IMR-90 (cell line): ENCODE results near the gene AOPEP. TPM values are rescaled to one million over a fixed set of nuclear protein-coding genes. Genes with fewer than 3 reads are reported as not detected.

Experiments
- ATAC-seq: fragments of 200-7000 bp; cut with Tn5 transposase; 2 replicates; pipeline ENCODE4 v1.9.1; 2020; ENCODE audit warnings: low read depth, mild to moderate bottlenecking, moderate library complexity
- BruUV-seq: library from RNA; stranded (reverse); fragments of 400-500 nt; replicated peaks from 2 replicates; lab custom pipeline; 2021; lab: Mats Ljungman, UMichigan
- CTCF ChIA-PET: fragments of 300-600 bp; formaldehyde crosslinking; extraction: SDS; loops from one replicate; lab custom pipeline; 2021; ENCODE audit warnings: antibody characterized with exemption; lab: Yijun Ruan, JAX
- POLR2A ChIA-PET: fragments of 300-600 bp; sonication (Branson Sonifier 250); formaldehyde crosslinking; loops from one replicate; lab custom pipeline; 2022; ENCODE audit warnings: antibody characterized with exemption; ENCODE audit not compliant: unreplicated experiment; lab: Charles Lee
- DNase-seq: peaks from one replicate; pipeline ENCODE4 v3.0.0; 2013
- H2AFZ ChIP-seq: replicated peaks from 2 replicates; pipeline ENCODE3; 2013; ENCODE audit warnings: low read length, mild to moderate bottlenecking; ENCODE audit not compliant: poor library complexity
- H2AK5ac ChIP-seq: 2 replicates; pipeline ENCODE4 v1.6.1; 2013; ENCODE audit warnings: low read depth, low read length, inconsistent platforms
- H2AK9ac ChIP-seq: replicated peaks from 2 replicates; pipeline ENCODE3; 2013; ENCODE audit warnings: mild to moderate bottlenecking, low read depth, low read length, moderate library complexity; ENCODE audit not compliant: poor library complexity
- H2BK120ac ChIP-seq: 2 replicates; pipeline ENCODE4 v1.6.1; 2013; ENCODE audit warnings: low read depth, low read length, inconsistent platforms
- H2BK15ac ChIP-seq: 3 replicates; pipeline ENCODE4 v1.6.1; 2013; ENCODE audit warnings: low read depth, low read length, inconsistent platforms
- H2BK20ac ChIP-seq: 2 replicates; pipeline ENCODE4 v1.6.1; 2013; ENCODE audit warnings: low read depth, mild to moderate bottlenecking, inconsistent platforms, low read length, moderate library complexity
- H2BK5ac ChIP-seq: 2 replicates; pipeline ENCODE4 v1.6.1; 2013; ENCODE audit warnings: mild to moderate bottlenecking, low read depth, low read length, inconsistent platforms; ENCODE audit not compliant: poor library complexity, severe bottlenecking
- H3K14ac ChIP-seq: replicated peaks from 2 replicates; pipeline ENCODE4 v1.6.1; 2013; ENCODE audit warnings: low read depth, low read length, inconsistent platforms
- H3K18ac ChIP-seq: 2 replicates; pipeline ENCODE4 v1.6.1; 2013; ENCODE audit warnings: low read depth, low read length, control low read depth
- H3K23ac ChIP-seq: 2 replicates; pipeline ENCODE4 v1.6.1; 2013; ENCODE audit warnings: low read depth, low read length, inconsistent platforms
- H3K27ac ChIP-seq: 2 replicates; pipeline ENCODE4 v1.5.1; 2013; ENCODE audit warnings: mild to moderate bottlenecking, control low read depth, low read length; ENCODE audit not compliant: insufficient read depth
- H3K27me3 ChIP-seq: 2 replicates; pipeline ENCODE4 v1.6.1; 2013; ENCODE audit warnings: low read length; ENCODE audit not compliant: control insufficient read depth, insufficient read depth
- H3K36me3 ChIP-seq: 2 replicates; pipeline ENCODE4 v1.6.1; 2013; ENCODE audit warnings: low read length, mixed read lengths; ENCODE audit not compliant: control insufficient read depth, insufficient read depth
- H3K4ac ChIP-seq: 2 replicates; pipeline ENCODE4 v1.6.1; 2013; ENCODE audit warnings: low read depth, low read length, inconsistent platforms
- H3K4me1 ChIP-seq: 2 replicates; pipeline ENCODE4 v1.6.1; 2013; ENCODE audit warnings: low read length, mixed read lengths; ENCODE audit not compliant: control insufficient read depth, insufficient read depth
- H3K4me2 ChIP-seq: 2 replicates; pipeline ENCODE4 v1.6.1; 2013; ENCODE audit warnings: low read depth, mild to moderate bottlenecking, control low read depth, low read length, moderate library complexity
- H3K4me3 ChIP-seq: 2 replicates; pipeline ENCODE4 v1.5.1; 2013; ENCODE audit warnings: low read depth, mild to moderate bottlenecking, control low read depth, low read length, moderate library complexity; ENCODE audit not compliant: insufficient read depth
- H3K56ac ChIP-seq: 2 replicates; pipeline ENCODE4 v1.6.1; 2013; ENCODE audit warnings: low read length, inconsistent platforms; ENCODE audit not compliant: insufficient read depth; ENCODE audit errors: extremely low read depth
- H3K79me1 ChIP-seq, 2 experiments: 2 replicates each; pipeline ENCODE4 v1.6.1; 2013; ENCODE audit warnings: low read length in 2 of 2, inconsistent platforms in 1 of 2, low read depth in 1 of 2
- H3K9ac ChIP-seq: 2 replicates; pipeline ENCODE4 v1.6.1; 2013; ENCODE audit warnings: low read depth, low read length, control low read depth
- H3K9me1 ChIP-seq: 2 replicates; pipeline ENCODE4 v1.6.1; 2013; ENCODE audit warnings: low read length, inconsistent platforms; ENCODE audit not compliant: insufficient read depth
- H3K9me3 ChIP-seq: 2 replicates; pipeline ENCODE4 v1.6.1; 2013; ENCODE audit warnings: low read length; ENCODE audit not compliant: control insufficient read depth, insufficient read depth
- H4K20me1 ChIP-seq: 2 replicates; pipeline ENCODE4 v1.6.1; 2013; ENCODE audit warnings: low read length, inconsistent platforms; ENCODE audit not compliant: insufficient read depth
- H4K5ac ChIP-seq: 2 replicates; pipeline ENCODE4 v1.6.1; 2013; ENCODE audit warnings: mild to moderate bottlenecking, low read depth, low read length, control low read depth
- H4K8ac ChIP-seq, 2 experiments: 2 replicates each; pipeline ENCODE4 v1.6.1; 2013; ENCODE audit warnings: low read depth in 2 of 2, low read length in 2 of 2, control low read depth in 1 of 2, inconsistent platforms in 1 of 2
- H4K91ac ChIP-seq: 2 replicates; pipeline ENCODE4 v1.6.1; 2013; ENCODE audit warnings: low read depth, low read length, inconsistent platforms; ENCODE audit not compliant: insufficient read depth
- BHLHE40 ChIP-seq: fragments of 150-350 bp; IDR thresholded peaks from 2 replicates; pipeline ENCODE4 v1.6.1; 2016; ENCODE audit warnings: mild to moderate bottlenecking, low read depth, low read length
- CEBPB ChIP-seq: IDR thresholded peaks from 2 replicates; pipeline ENCODE4 v1.6.1; 2012; ENCODE audit warnings: low read depth, low read length, improper control_type of control experiment
- ELK1 ChIP-seq: fragments of 150-350 bp; IDR thresholded peaks from 2 replicates; pipeline ENCODE4 v1.6.1; 2016; ENCODE audit warnings: low read depth, mild to moderate bottlenecking, low read length, moderate library complexity, borderline replicate concordance
- MAFK ChIP-seq: IDR thresholded peaks from 2 replicates; pipeline ENCODE4 v1.6.1; 2012; ENCODE audit warnings: low read depth, low read length, improper control_type of control experiment
- MAZ ChIP-seq: IDR thresholded peaks from 2 replicates; pipeline ENCODE4 v1.6.1; 2012; ENCODE audit warnings: low read depth, mild to moderate bottlenecking, low read length, improper control_type of control experiment, moderate library complexity, borderline replicate concordance
- MXI1 ChIP-seq: IDR thresholded peaks from 2 replicates; pipeline ENCODE4 v1.6.1; 2012; ENCODE audit warnings: low read depth, mild to moderate bottlenecking, low read length, moderate library complexity, borderline replicate concordance
- NFE2L2 ChIP-seq: fragments of 150-350 bp; IDR thresholded peaks from 2 replicates; pipeline ENCODE4 v1.6.1; 2016; ENCODE audit warnings: low read depth, mild to moderate bottlenecking, low read length
- POLR2A ChIP-seq: IDR thresholded peaks from 2 replicates; pipeline ENCODE4 v1.6.1; 2012; ENCODE audit warnings: mild to moderate bottlenecking, low read depth, low read length
- RCOR1 ChIP-seq: IDR thresholded peaks from 2 replicates; pipeline ENCODE4 v1.6.1; 2012; ENCODE audit warnings: mild to moderate bottlenecking, low read length, improper control_type of control experiment; ENCODE audit not compliant: insufficient replicate concordance
- RFX5 ChIP-seq: IDR thresholded peaks from 2 replicates; pipeline ENCODE4 v1.8.0; 2012; ENCODE audit warnings: low read depth, mild to moderate bottlenecking, low read length, moderate library complexity
- USF2 ChIP-seq: fragments of 150-350 bp; IDR thresholded peaks from 2 replicates; pipeline ENCODE4 v1.6.1; 2017; ENCODE audit warnings: mild to moderate bottlenecking, antibody characterized with exemption, low read length, low read depth
- WGBS, 2 experiments: methylation state at CpG; one replicate each; pipeline versions ENCODE4 v1.1.5 to v1.1.7; 2013; ENCODE audit warnings: missing lambda C conversion rate in 2 of 2; ENCODE audit not compliant: insufficient read length in 1 of 2; ENCODE audit errors: extremely low coverage in 2 of 2; 5-methylcytosine and 5-hydroxymethylcytosine counted together
- dilution Hi-C: fragments of 300-500 bp; cut with HindIII; formaldehyde crosslinking; loops from one replicate; pipeline ENCODE4 v1.14.3; 2018; ENCODE audit warnings: low sequenced_read_pairs; ENCODE audit not compliant: unreplicated experiment
- in situ Hi-C: fragments of 300-500 bp; cut with MboI; formaldehyde crosslinking; loops from 3 replicates; pipeline ENCODE4 v1.14.3; 2019; ENCODE audit warnings: low sequenced_read_pairs, inconsistent platforms, mixed read lengths
- intact Hi-C: fragments of 100-400 bp; cut with micrococcal nuclease; formaldehyde crosslinking; loops from 2 replicates; pipeline ENCODE4 v1.10.0; 2022
- polyA plus RNA-seq, 3 experiments: library from polyadenylated mRNA; depleted of rRNA; stranded (reverse); fragments of >200 nt; gene quantifications; 2 replicates each; pipeline ENCODE4 v1.2.3, GENCODE V29; 2012; ENCODE audit warnings: low replicate concordance in 1 of 3
- total RNA-seq: library from RNA; depleted of rRNA; stranded (reverse); fragments of >200 nt; gene quantifications from 2 replicates; pipeline ENCODE4 v1.2.3, GENCODE V29; 2012

Gene AOPEP
- total and polyA plus RNA-seq, 2 of the 4 experiments (the other 2 are of a cell fraction): 34.9 to 38.7 TPM

- CTCF ChIA-PET: interaction anchor here (0.6 kb wide), 1 partner anchor 97 kb away, joined by 3 read pairs; no protein-coding TSS in a partner anchor
- Histone ChIP-seq H3K4me1 (peaks cover 19% of the 10 kb centered on the region), H3K9me3 (no peaks in the 10 kb centered on the region), H3K27ac (peak overlapping the region; percentile 37; the same call in 1 of the 2 replicates), H4K20me1 (no peaks in the 10 kb centered on the region), H3K27me3 (no peaks in the 10 kb centered on the region), H3K56ac (no peak overlapping the region), H3K23ac (0 out of 2 replicates have a peak overlapping the region, but pooled peaks have one; percentile 56), H3K36me3 (no peaks in the 10 kb centered on the region), H4K91ac (0 out of 2 replicates have a peak overlapping the region, but pooled peaks have one; percentile 19), H2BK15ac (0 out of 3 replicates have a peak overlapping the region, but pooled peaks have one; percentile 12), H4K5ac (peak overlapping the region; percentile 53; the same call in 1 of the 2 replicates), H3K4me2 (no peak overlapping the region), H3K18ac (peak overlapping the region; percentile 71; the same call in 1 of the 2 replicates), H3K4ac (0 out of 2 replicates have a peak overlapping the region, but pooled peaks have one; percentile 25), H3K14ac (peak overlapping the region; percentile 28; the same call in 1 of the 2 replicates), H3K79me1 (peaks cover 0 to 13% of the 10 kb centered on the region in 2 experiments; a peak in 2 of 4 replicates), H2BK120ac (peak overlapping the region; percentile 6; the same call in 1 of the 2 replicates), H3K9me1 (peaks cover 3% of the 10 kb centered on the region; the same call in 1 of the 2 replicates), H2AK5ac (no peak overlapping the region), H2BK5ac (peak overlapping the region; percentile 28), H3K9ac (no peak overlapping the region), H2AFZ (no peak overlapping the region), H4K8ac (peak overlapping the region; percentile 26 to 45; a peak in 2 of 4 replicates), H3K4me3 (no peak overlapping the region), H2AK9ac (no peak overlapping the region), H2BK20ac (peak overlapping the region; percentile 62; the same call in 1 of the 2 replicates)
- dilution Hi-C loops (no loop called here), in situ Hi-C loops (no loop called here), intact Hi-C loops (no loop called here)
- POLR2A ChIA-PET: interaction anchor here (0.6 to 1.2 kb wide), 3 partner anchors 142 to 296 kb away, joined by 3 to 4 read pairs (median 3); no protein-coding TSS in a partner anchor
- TF ChIP-seq MAFK (no peak), MAZ (no peak), USF2 (no peak), RFX5 (no peak), POLR2A (no peak), MXI1 (no peak), BHLHE40 (no peak), NFE2L2 (no peak), CEBPB (no peak), RCOR1 (no peak), ELK1 (no peak)
- ATAC-seq (no peak), DNase-seq (no peak)
- WGBS, 2 experiments: no CpG with 5 or more reads among the region's 2 CpGs
- BruUV-seq: no TSS peak
Observed at GRCh38 chr9:94881454-94881853, 155.0 kb downstream of the AOPEP start.
